Kasumi-1 (cell line): ENCODE measurements around the gene CLPTM1L.
"Not testable (repeated sequence)": the region's sequence is repeated elsewhere in the genome, so short reads cannot be mapped to it uniquely, and the experiment has no call there.

Experiments
- DNase-seq, 2 experiments: peaks; one replicate each; lab custom pipeline; 2025; lab: John Stamatoyannopoulos, UW

The CLPTM1L gene

DNA sequence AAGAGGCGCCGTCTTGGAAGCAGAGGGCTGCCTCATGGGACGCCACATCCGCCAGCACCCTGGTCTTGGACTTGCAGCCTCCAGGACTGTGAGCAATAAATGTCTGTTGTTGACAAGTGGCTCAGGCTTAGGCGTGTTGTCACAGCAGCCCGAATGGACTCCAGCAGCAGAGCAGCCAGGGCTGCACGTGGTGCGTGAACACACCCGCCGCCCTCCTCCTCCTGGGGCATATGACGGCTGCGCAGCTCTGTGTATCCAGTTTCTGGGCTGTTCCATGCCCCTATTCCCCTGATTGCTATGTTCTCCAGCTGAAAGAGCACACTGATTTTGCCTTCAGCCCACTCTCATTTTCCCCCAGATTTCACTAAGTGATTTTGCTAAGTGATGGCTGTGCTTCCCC is 36.0 kb upstream of the CLPTM1L start:
- no peak for DNase-seq

- peak; percentile 38 to 40 for DNase-seq
Measured at GRCh38 chr5:1380011-1380817, 35.3 kb upstream of the CLPTM1L start.

- no peak for DNase-seq
Measured at GRCh38 chr5:1378866-1379659, 34.2 kb upstream of the CLPTM1L start.

- no peak for DNase-seq
Measured at GRCh38 chr5:1378096-1378495, 33.2 kb upstream of the CLPTM1L start.

GRCh38 chr5:1376981-1377380 is 32.1 kb upstream of the CLPTM1L start:
- no peak for DNase-seq

GRCh38 chr5:1375871-1376810 is 31.2 kb upstream of the CLPTM1L start:
- no peak for DNase-seq

GRCh38 chr5:1374679-1375055 is 29.8 kb upstream of the CLPTM1L start:
- no peak for DNase-seq

DNA sequence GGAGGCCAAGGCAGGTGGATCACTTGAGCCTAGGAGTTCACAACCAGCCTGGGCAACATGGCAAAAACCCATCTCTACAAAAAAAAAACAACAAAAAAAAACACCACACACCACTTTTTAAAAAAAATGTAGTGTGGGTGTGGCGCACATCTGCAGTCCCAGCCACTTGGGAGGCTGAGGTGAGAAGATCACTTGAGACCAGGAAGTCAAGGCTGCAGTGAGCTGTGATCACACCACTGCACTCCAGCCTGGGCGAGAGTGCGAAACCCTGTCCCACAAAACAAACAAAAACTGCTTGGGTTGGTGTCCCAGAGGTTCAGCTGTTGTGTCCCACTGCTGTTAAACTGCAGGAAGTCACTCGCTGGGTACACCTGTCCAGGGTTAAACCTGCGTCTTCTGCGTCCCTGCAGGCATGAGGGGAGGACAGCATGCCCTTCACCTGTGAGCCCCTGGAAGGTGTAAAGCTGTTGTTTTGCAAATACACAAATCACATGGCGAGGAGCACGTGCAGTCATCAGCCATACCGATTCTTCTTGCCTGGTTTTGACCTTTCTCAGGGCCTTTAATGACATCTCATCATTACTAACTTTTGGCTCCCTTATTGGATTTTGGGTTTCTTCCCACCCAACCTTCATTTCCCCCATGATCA is 29.3 kb upstream of the CLPTM1L start:
- no peak for DNase-seq

- DNase-seq, result not testable (repeated sequence)
Measured at GRCh38 chr5:1371972-1372342, 27.1 kb upstream of the CLPTM1L start.

DNA sequence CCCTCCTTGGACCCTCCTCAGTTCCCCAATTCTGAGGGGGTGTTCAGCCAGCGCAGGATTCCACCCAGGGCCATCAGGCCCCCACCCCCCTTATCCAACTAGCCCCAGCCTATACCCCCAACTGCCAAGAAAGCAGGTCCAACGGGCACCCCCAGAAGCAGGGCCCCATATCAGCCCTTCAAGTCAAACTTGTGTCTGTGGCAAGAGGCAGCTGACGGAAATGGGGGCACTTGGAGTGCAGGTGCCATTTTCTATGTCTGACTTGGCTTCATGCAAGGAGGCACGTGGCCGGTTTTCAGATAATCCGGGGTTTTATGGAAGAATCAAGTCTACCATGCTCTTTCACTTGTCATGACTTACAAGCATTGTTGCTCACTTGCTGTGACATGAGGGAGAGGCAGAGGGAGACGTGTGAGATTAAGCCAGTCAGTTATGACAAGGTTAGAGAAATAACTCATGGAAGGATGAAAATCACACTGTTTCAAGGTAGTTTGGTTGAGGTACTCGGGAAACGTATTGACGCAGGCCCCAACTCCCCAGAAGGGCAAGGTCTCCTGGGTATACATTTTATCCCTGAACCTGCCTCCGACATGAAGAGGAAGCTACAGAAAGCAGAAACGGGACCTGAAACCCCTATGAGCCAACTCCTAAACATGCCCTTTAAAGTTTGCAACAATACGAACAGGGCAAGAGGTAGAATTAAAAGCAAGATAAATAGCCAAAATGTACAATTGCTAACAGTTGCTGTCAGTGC is 26.5 kb upstream of the CLPTM1L start:
- DNase-seq, result no peak

GRCh38 chr5:1370006-1370405 is 25.1 kb upstream of the CLPTM1L start:
- no peak for DNase-seq

DNA sequence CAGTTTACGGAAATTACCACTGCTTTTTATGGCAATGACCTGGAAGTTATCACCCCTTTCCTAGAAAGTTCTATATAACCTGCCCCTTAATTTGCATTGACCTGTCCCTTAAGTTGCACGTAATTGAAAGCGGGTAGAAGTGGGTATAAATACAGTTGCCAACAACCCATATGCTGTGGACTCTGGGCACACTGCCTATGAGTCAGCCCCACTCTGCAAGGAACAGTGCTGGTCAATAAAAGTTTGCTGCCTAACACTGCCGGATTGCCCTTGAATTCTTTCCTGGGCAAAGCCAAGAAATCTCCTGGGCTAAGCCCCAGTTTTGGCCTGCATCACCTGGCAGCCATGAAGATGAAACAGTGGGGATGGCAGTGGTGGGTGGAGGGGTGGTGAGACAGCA is 23.9 kb upstream of the CLPTM1L start:
- no peak for DNase-seq

GRCh38 chr5:1368236-1368635 is 23.3 kb upstream of the CLPTM1L start:
- no peak for DNase-seq

DNA sequence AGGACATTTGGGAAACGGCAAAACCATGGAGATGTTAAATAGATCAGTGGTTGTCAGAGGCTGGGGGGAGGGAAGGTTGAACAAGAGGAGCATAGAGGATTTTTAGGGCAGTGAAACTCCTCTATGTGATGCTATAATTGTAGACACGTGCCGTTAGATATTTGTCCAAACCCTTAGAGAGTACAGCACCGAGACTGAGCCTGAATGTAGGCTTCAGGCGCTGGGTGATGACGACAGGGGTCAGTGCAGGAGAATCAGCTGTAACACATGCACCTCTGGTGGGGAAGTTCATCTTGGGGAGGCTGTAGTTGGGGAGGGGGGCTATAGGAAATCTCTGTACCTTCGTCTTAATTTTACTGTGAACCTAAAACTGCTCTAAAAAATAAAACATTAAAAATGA is 22.2 kb upstream of the CLPTM1L start:
- DNase-seq, result no peak

- no peak for DNase-seq
Measured at GRCh38 chr5:1366514-1366913, 21.6 kb upstream of the CLPTM1L start.

DNA sequence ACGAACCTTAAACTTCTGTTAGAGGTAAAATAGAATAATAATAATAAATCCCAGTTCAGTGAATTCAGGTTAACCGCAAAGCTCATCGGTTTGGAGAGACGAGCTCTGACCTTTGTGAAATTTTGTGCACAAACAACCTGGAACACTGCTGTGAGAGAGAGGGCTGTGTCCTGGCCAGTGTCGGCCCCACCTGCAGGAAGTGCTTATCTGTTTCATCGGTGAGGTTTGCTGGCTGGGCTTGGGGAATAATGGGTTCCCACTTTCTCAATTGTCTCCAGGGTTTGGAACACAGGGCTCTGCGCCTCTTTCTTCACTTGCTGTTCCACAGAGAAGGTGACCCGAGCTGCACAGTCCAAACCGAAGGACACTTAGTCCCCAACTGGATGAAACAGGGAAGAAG is 19.3 kb upstream of the CLPTM1L start:
- no peak for DNase-seq

DNA sequence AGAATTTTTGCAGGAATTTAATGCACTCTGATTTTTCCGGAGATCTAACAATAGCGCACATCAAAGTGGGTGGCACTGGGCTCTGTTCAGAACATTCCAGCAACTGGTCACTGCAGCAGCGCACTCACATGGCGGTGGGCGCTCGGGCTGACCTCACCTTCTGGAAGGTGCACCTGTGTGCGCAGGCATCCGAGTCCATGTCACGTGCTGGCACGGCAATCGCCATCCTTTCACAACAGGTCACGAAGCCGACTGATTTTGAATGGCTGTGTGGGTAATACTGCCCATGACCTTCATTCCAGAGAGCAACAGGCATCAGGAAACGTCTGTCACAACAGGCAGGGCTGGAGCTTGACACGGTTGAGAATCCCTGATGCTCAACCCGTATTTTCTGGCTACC is 18.7 kb upstream of the CLPTM1L start:
- no peak for DNase-seq

DNA sequence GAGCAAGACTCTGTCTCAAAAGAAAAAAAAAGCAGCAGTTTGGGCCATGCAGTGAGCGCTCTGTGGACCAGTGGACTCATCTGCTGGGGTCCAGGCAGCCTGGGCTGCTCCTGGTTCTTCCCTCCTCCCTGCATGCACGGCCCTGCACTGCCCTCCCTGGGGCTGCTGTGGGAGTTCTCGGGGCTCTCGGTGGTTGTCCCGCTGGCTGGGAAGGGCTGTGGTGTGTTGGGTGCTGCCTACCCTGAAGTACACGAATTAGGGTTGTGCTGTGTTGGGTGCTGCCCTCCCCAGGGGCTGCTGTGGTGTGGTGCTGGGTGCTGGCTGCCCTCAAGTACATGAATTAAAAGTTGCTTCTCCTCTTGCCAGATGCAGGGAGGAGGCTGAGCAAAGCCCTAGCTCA is 18.3 kb upstream of the CLPTM1L start:
- DNase-seq, result no peak

DNA sequence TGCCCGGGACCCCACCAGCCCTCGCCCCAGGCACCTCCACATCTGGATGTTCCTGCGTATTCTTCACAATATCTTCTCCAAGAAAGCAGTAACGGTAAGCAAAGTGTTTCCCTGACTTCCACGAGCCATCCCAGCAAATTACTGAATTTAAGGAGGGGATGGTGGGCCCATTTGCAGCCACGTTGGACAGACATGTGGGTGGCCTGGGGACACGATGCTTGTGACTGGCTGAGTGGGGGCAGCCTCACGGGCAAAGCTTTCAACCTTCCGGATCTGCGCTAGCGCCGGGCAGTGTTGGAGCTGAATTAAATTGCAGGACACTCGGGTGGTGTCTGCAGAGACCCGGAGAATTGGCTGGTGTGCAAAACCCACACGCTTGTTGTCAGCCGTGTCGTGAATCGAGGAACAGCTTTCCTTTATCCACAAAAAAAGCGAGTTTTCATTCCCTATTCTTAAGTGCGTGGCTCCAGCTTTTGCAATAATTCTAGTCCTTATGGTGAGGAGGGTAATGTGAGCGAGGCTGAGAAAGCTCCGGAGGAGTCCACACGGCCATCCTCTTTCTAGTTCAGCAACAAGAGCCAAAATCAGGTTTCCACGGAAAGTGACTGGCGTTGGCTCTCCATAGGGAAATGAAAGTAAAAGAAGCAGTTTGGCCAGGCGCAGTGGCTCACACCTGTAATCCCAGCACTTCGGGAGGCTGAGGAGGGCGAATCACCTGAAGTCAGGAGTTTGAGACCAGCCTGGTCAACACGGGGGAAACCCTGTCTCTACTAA is 17.5 kb upstream of the CLPTM1L start:
- DNase-seq, result no peak

DNA sequence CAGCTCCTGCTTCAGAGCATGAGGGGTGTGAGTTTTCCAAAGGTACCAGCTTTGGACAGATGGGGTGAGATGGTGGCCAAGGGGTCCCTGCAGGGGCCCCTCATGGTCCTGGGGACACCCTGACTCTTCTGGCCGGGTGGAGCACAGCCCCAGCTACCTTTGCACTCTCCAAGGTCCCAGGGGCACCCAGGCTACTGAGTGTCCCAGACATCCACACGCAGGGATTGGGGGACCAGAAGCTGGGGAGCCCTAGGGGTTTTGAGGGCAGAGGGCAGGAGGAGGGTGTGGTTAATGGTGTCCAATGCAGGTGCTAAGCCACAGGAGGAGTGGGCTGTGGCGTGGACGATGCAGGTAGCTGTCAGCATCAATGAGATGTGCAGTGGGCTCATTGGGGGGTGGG is 16.0 kb upstream of the CLPTM1L start:
- no peak for DNase-seq
